Measurements from ENCODE around the gene BAK1.
"Not testable (repeated sequence)": the region's sequence is repeated elsewhere in the genome, so short reads cannot be mapped to it uniquely, and the experiment has no call there.

BAK1 gene

GRCh38 chr6:33551538-33551937, 28.5 kb downstream of the BAK1 start:
- no peak for DNase-seq (ENCODE audit: low spot score)

- DNase-seq (ENCODE audit: low spot score): no peak
Observed at GRCh38 chr6:33549896-33550295, 30.2 kb downstream of the BAK1 start.

GRCh38 chr6:33549196-33549595, 30.9 kb downstream of the BAK1 start:
- DNase-seq (ENCODE audit: low spot score): no peak

DNA sequence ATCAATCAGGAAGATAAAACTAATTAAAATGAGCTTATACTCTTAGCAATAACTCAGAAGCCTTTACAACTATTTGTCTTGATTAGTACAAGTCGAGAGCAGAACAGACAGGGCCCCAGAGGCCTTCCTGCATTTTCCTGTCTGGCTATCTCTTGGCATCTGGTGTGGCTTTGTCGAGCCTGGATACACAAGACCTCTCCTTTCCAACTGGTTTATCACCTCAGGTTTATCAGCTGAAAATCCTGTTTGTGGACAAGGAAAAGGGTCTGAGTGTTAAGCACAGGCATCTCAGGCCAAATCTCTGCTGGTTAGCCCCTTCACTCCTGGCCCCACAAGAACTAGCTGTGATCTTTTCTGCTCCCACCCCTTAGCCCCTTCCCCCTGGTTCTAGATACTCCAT, 32.6 kb downstream of the BAK1 start:
- no peak for DNase-seq (ENCODE audit: low spot score)

DNA sequence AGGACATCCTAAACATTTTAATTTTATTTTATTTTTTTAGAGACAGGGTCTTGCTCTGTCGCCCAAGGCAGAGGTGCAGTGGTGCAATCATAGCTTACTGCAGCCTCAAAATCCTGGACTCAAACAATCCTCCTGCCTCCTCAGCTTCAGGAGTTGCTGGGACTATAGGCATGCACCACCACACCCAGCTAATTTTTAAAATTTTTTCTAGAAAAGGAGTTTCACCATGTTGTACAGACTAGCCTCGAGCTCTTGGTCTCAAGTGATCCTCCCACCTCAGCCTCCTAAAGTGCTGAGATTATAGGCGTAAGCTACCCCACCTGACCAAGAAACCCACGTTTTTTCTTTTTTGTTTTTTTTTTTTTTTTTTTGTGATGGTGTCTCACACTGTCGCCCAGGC, 33.3 kb downstream of the BAK1 start:
- DNase-seq (ENCODE audit: low spot score): no peak

DNA sequence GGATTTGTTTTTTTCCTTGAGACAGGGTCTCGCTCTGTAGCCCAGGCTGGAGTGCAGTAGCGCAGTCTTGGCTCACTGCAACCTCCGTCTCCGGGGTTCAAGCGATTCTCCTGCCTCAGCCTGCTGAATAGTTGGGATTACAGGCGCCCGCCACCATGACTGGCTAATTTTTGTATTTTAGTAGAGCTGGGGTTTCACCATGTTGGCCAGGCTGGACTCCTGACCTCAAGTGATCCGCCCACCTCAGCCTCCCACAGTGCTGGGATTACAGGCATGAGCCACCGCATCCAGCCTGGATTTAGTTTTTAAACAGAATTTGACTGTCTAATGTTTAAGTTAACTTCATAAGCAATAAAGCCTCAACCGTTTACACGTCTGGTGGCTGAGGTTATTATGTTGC, 34.8 kb downstream of the BAK1 start:
- DNase-seq (ENCODE audit: low spot score): not testable (repeated sequence)

GRCh38 chr6:33543116-33543515, 37.0 kb downstream of the BAK1 start:
- DNase-seq (ENCODE audit: low spot score): no peak

DNA sequence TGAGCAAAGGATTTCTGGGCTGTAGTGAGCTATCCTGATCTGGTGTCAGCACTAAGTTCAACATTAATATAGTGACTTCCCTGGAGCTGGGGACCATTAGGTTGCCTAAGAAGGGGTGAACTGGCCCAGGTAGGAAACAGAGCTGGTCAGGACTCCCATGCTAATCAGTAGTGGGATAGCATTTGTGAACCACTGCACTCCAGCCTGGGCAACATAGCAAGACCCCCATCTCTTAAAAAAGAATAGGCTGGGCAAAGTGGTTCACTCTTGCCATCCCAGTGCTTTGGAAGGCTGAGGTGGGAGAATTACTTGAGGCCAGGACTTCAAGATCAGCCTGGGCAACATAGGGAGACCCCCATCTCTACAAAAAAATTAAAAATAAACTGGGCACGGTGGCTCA, 39.3 kb downstream of the BAK1 start:
- no peak for DNase-seq (ENCODE audit: low spot score)

DNA sequence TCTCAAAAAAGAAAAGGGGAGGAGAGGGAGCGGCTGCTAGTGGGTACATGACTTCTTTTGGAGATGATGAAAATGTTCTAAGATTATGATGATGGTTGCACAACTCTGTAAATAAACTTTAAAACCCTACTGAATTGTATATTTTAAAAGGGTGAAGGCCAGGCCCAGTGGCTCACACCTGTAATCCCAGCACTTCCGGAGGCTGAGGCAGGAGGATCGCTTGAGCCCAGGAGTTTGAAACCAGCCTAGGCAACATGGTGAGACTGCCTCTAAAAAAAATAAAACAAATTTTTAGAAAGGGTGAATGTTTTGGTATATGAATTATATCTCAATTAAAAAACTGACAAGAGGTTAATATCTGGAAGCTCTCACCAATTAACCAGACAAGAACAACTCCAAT, 45.4 kb downstream of the BAK1 start:
- no peak for DNase-seq (ENCODE audit: low spot score)

GRCh38 chr6:33533163-33533869, 46.8 kb downstream of the BAK1 start:
- not testable (repeated sequence) for DNase-seq (ENCODE audit: low spot score)

- DNase-seq (ENCODE audit: low spot score): not testable (repeated sequence)
Observed at GRCh38 chr6:33532431-33532830, 47.6 kb downstream of the BAK1 start.

DNA sequence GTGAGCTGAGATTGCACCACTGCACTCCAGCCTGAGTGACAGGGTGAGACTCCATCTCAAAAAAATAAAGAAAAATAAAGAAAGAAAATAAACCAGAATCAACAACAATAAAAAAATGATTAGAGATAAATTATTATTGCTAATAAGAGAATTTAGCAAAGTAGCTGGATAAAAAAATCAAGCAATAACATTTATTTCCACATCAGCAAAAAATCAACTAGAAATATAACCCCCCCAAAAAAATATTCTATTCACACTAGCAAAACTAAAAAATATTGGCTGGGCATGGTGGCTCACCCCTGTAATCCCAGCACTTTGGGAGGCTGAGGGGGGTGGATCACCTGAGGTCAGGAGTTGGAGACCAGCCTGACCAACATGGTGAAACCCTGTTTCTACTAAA, 49.5 kb downstream of the BAK1 start:
- not testable (repeated sequence) for DNase-seq (ENCODE audit: low spot score)
